A673 (cell line): ENCODE results near the gene DOCK8. TPM values are rescaled to one million over a fixed set of nuclear protein-coding genes. Genes with fewer than 3 reads are reported as not detected.
"Not testable (repeated sequence)": the region's sequence is repeated elsewhere in the genome, so short reads cannot be mapped to it uniquely, and the experiment has no call there.

Source experiments
- Bru-seq: library from RNA; stranded (reverse); fragments of 400-500 nt; gene quantifications from one replicate; lab custom pipeline; 2021; lab: Mats Ljungman, UMichigan
- BruChase-seq, 2 experiments: library from RNA; stranded (reverse); fragments of 400-500 nt; gene quantifications; one replicate each; lab custom pipeline; 2021; lab: Mats Ljungman, UMichigan
- BruUV-seq: library from RNA; stranded (reverse); fragments of 400-500 nt; replicated peaks from 2 replicates; lab custom pipeline; 2021; lab: Mats Ljungman, UMichigan
- CTCF ChIA-PET: fragments of 300-600 bp; sonication (Branson Sonifier 250); formaldehyde crosslinking; loops from one replicate; lab custom pipeline; 2022; ENCODE audit warnings: antibody characterized with exemption; lab: Charles Lee
- POLR2A ChIA-PET: fragments of 300-600 bp; sonication (Branson Sonifier 250); formaldehyde crosslinking; loops from one replicate; lab custom pipeline; 2022; ENCODE audit warnings: antibody characterized with exemption; ENCODE audit not compliant: low non-redundant PET; lab: Charles Lee
- DNase-seq: peaks from one replicate; pipeline ENCODE4 v3.0.0-alpha.2; 2015; ENCODE audit warnings: low spot score
- H3K27ac ChIP-seq: fragments of 200-600 bp; sonication (generic); 2 replicates; pipeline ENCODE4 v1.5.1; 2016; ENCODE audit warnings: mixed run types, low read depth, mild to moderate bottlenecking, mixed read lengths, antibody characterized with exemption, low read length; ENCODE audit not compliant: poor library complexity, severe bottlenecking
- H3K27me3 ChIP-seq: fragments of 200-600 bp; sonication (generic); replicated peaks from 2 replicates; pipeline ENCODE4 v1.6.1; 2017; ENCODE audit warnings: mixed run types, low read depth, mild to moderate bottlenecking, mixed read lengths, antibody characterized with exemption, low read length; ENCODE audit not compliant: insufficient read depth, poor library complexity
- H3K36me3 ChIP-seq: fragments of 200-600 bp; sonication (generic); 2 replicates; pipeline ENCODE4 v1.6.1; 2016; ENCODE audit warnings: mixed run types, mild to moderate bottlenecking, mixed read lengths, antibody characterized with exemption, low read length; ENCODE audit not compliant: insufficient read depth, poor library complexity, severe bottlenecking
- H3K4me1 ChIP-seq: fragments of 200-600 bp; sonication (generic); 2 replicates; pipeline ENCODE4 v1.6.1; 2017; ENCODE audit warnings: mixed run types, mild to moderate bottlenecking, mixed read lengths, antibody characterized with exemption, low read length; ENCODE audit not compliant: insufficient read depth, poor library complexity, severe bottlenecking
- H3K4me3 ChIP-seq: fragments of 200-600 bp; sonication (generic); 2 replicates; pipeline ENCODE4 v1.5.1; 2016; ENCODE audit warnings: low read depth, mixed run types, mild to moderate bottlenecking, mixed read lengths, low read length; ENCODE audit not compliant: poor library complexity, severe bottlenecking
- H3K9me3 ChIP-seq: fragments of 200-600 bp; sonication (generic); 2 replicates; pipeline ENCODE4 v1.6.1; 2016; ENCODE audit warnings: mixed run types, low read depth, mild to moderate bottlenecking, mixed read lengths, antibody characterized with exemption, low read length; ENCODE audit not compliant: poor library complexity, severe bottlenecking
- EZH2 ChIP-seq: fragments of 200-600 bp; sonication (generic); IDR thresholded peaks from 2 replicates; pipeline ENCODE4 v1.6.1; 2017; ENCODE audit warnings: borderline replicate concordance, low read depth, mild to moderate bottlenecking, mixed read lengths, antibody characterized with exemption, low read length; ENCODE audit not compliant: poor library complexity, severe bottlenecking
- intact Hi-C: fragments of 100-400 bp; cut with micrococcal nuclease; formaldehyde crosslinking; loops from one replicate; pipeline ENCODE4 v1.10.0; 2022; ENCODE audit not compliant: unreplicated experiment
- long read RNA-seq: library from polyadenylated mRNA; stranded (forward); transcript quantifications from one replicate; pipeline ENCODE4 v2.0.0, GENCODE V29; 2022
- total RNA-seq: library from RNA; stranded (reverse); gene quantifications from 2 replicates; pipeline ENCODE4 v1.2.3, GENCODE V29; 2021
- TF ChIP-seq, protein P1 (sequence below): fragments of 300-800, 200-600 bp; sonication (generic); conservative IDR thresholded peaks from 2 replicates; pipeline ENCODE4 v1.5.1; 2017; ENCODE audit warnings: low read depth, mild to moderate bottlenecking, antibody characterized with exemption, low read length, moderate library complexity, mixed read lengths

DOCK8 gene
- not detected in 2 replicates for total RNA-seq
- Bru-seq, nascent RNA, result not detected
- BruChase-seq, experiment 1, labeled RNA remaining after a 2-hour chase, result percentile 1 among the genes with signal in this experiment
- percentile 1 among the genes with signal in this experiment for BruChase-seq, experiment 2, labeled RNA remaining after a 6-hour chase
- long read RNA-seq, result 0 reads

DNA sequence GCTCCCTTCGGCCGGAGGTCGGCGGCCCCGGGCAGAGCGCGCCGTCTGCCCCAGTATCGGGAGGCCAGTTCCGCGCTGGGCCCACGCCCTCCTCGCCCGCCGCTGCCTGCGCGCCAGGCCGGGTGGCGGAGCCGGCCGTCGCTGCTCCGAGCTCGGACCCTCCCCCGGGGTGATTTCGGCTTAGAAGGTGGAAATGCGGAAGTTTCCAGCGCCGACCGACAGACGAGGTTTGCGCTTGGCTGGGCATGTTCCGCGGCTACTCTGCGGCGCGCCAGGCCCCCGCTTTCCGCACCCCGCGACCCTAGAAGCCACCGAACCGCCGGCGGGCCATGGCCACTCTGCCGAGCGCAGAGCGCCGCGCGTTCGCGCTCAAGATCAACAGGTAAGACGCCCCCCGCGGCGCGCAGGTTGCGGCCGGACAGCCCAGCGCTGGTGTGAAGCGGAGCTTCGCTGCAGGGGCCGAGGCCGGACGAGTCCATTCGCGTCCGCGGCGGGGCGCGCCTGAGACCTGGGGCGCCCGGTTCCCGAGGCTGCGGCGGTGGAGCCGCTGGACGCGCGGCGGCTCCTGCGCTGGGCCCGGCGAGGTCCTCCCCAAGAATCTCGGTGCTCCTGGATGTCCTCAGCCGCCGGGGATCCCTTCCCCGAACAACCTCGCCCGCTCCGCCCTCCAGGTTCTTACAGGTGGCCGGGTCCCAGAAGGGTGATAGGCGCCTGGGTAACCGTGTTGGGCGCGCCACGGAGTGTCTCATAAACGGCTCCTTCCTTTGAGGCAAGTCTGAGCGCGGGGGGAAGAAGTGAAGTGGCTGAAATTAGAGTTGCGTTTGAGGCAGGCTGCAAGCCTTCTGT is at the start of gene DOCK8:
Gene DOCK8 (plus strand): TSS at position 218 of the 846 bp plus-strand sequence. CDS start 112 bp downstream, at position 330.
- ChIA-PET POLR2A (no interaction called here), CTCF (no interaction called here)
- peaks cover 88% of the 10 kb centered on the region for H3K27me3 ChIP-seq
- TF ChIP-seq, protein P1, sequence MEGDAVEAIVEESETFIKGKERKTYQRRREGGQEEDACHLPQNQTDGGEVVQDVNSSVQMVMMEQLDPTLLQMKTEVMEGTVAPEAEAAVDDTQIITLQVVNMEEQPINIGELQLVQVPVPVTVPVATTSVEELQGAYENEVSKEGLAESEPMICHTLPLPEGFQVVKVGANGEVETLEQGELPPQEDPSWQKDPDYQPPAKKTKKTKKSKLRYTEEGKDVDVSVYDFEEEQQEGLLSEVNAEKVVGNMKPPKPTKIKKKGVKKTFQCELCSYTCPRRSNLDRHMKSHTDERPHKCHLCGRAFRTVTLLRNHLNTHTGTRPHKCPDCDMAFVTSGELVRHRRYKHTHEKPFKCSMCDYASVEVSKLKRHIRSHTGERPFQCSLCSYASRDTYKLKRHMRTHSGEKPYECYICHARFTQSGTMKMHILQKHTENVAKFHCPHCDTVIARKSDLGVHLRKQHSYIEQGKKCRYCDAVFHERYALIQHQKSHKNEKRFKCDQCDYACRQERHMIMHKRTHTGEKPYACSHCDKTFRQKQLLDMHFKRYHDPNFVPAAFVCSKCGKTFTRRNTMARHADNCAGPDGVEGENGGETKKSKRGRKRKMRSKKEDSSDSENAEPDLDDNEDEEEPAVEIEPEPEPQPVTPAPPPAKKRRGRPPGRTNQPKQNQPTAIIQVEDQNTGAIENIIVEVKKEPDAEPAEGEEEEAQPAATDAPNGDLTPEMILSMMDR, result no peak
- TF ChIP-seq EZH2, result peak; percentile 76
- H3K4me1 ChIP-seq, result no peaks in the 10 kb centered on the region
- no peaks in the 10 kb centered on the region for H3K36me3 ChIP-seq
- H3K9me3 ChIP-seq, result no peaks in the 10 kb centered on the region
- BruUV-seq, result no TSS peak
- H3K4me3 ChIP-seq, result no peak within 1 kb of the TSS
- intact Hi-C loops, result no loop called here
- DNase-seq, result no peak
- H3K27ac ChIP-seq, result no peak within 1 kb of the TSS

DNA sequence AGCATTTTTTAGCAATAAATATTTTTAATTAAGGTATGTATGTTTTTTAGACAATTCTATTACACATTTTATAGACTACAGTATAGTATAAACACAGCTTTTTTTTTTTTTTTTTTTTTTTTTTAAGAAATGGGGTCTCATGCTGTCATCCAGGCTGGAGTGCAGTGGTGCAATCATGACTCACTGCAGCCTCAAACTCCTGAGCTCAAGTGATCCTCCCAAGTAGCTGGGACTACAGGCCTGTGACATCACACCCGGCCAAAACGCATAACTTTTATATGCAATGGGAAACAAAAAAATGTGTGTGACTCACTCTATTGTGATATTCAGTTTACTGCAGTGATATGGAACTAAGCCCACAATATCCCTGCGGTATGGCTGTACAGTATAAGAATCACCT is 44.9 kb upstream of the DOCK8 start:
- POLR2A ChIA-PET, H3K9me3 ChIP-seq, BruUV-seq, CTCF ChIA-PET, H3K4me1 ChIP-seq, H3K36me3 ChIP-seq, H3K27me3 ChIP-seq, DNase-seq, H3K27ac ChIP-seq, H3K4me3 ChIP-seq, intact Hi-C loops: not testable (repeated sequence)

DNA sequence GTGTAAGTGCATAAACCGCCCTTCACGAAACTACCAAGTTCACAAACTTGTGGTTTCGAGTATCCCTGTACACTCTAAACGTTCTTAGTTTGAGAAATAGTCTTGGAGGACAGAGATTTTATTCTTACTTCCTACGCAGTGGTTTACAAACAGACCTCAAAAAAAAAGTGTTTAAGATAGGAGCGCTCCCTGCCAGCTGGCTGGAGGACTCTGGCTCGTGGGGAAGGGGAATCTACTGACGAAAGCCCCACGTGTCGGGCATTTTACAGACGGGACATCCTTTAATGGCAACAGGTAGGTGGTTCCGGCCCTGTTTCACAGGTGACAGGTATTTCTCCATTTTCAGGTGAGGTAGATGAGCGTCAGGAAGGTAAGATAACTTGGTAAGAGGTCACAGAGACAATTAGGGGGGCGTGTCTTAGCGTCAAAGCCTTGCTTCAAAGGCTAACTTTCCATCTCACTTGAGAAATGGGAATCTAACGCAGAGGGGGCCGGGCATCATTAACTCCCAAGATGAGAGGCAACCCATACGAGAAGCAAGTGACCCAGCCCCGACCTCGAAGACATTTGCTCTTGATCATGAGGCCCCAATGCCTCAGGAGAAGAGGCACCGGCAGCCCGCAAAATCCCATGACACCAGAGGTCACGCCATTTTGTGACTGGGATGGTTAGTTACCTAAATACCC is 36.4 kb upstream of the DOCK8 start:
- H3K27ac ChIP-seq, H3K4me1 ChIP-seq, DNase-seq, H3K9me3 ChIP-seq, POLR2A ChIA-PET, H3K27me3 ChIP-seq, intact Hi-C loops, CTCF ChIA-PET, BruUV-seq, H3K36me3 ChIP-seq: not testable (repeated sequence)
- peak overlapping the region; percentile 37 for H3K4me3 ChIP-seq

DNA sequence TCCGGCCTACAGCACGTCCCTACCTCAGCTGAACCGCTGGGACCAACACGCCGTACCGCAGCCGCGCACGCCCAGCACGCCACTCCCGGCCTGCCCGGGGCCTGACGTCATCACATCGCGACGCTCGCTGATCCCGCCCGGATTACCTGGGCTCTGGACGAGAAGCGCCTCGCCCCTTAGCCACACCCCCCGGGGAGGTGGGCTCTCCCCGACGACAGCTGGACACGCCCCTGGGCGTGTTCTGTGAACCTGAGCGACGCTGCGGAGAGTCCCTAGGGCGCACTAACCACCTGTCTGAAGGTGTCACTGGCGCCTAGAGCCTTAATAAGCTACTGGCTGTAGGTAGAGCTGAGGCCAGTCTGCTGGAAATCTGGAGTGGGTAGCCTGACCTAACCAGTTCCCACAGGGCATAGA is 35.7 kb upstream of the DOCK8 start, which contains the start of gene ZNG1A:
Gene ZNG1A (minus strand): TSS at position 87 of the 414 bp plus-strand sequence. CDS start 87 bp downstream, outside the sequence.
- H3K27ac ChIP-seq, intact Hi-C loops, H3K4me1 ChIP-seq, H3K9me3 ChIP-seq, H3K36me3 ChIP-seq, POLR2A ChIA-PET, BruUV-seq, H3K27me3 ChIP-seq, CTCF ChIA-PET: not testable (repeated sequence)
- DNase-seq, result peak; percentile 54
- peak within 1 kb of the TSS; percentile 40 for H3K4me3 ChIP-seq

DNA sequence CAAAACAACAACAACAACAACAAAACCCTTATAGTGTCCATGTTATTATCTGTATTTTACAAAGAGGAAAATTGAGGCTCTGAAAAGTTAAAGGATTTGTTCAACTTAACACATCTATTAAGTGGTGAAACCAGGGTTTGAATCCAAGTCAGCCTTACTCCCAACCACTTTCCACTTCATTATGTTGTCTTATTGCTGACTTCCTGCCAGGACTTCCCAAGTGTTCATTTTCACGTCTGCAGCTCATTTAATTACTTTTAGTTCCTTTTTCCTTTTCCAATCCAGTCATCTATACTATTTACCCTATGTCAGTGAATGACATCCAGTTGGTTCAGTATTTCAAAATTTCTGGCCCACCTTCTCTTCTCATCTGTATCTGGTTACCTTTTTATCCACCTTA is 15.1 kb upstream of the DOCK8 start:
- intact Hi-C loops, H3K36me3 ChIP-seq, H3K4me1 ChIP-seq, H3K27ac ChIP-seq, H3K4me3 ChIP-seq, CTCF ChIA-PET, H3K9me3 ChIP-seq, H3K27me3 ChIP-seq, BruUV-seq, POLR2A ChIA-PET, DNase-seq: not testable (repeated sequence)
